H1 (cell line): ENCODE results near the gene COPS7A. TPM values are rescaled to one million over a fixed set of nuclear protein-coding genes. Genes with fewer than 3 reads are reported as not detected.

Source experiments
- CTCF ChIA-PET: fragments of 300-600 bp; sonication (Branson Sonifier 250); formaldehyde crosslinking; loops from one replicate; lab custom pipeline; 2021; ENCODE audit not compliant: partially characterized antibody; lab: Charles Lee
- POLR2A ChIA-PET: fragments of 300-600 bp; sonication (Branson Sonifier 250); formaldehyde crosslinking; loops from one replicate; lab custom pipeline; 2021; ENCODE audit warnings: inconsistent platforms; ENCODE audit not compliant: partially characterized antibody; lab: Charles Lee
- DNase-seq, 2 experiments: peaks; one replicate each; pipeline versions ENCODE4 v3.0.0 to v3.0.0-alpha.2; 2010 to 2022; ENCODE audit warnings: low spot score in 2 of 2, low read depth in 1 of 2, mixed read lengths in 1 of 2
- FAIRE-seq: peaks from 2 replicates; lab custom pipeline; 2011; peaks lifted over from hg19 to GRCh38; lab: Jason Lieb, UNC
- H2AFZ ChIP-seq: 2 replicates; pipeline ENCODE4 v1.8.1; 2012; ENCODE audit warnings: low read length, inconsistent platforms
- H2AK5ac ChIP-seq: 2 replicates; pipeline ENCODE4 v1.6.1; 2013; ENCODE audit warnings: low read depth, low read length
- H2BK120ac ChIP-seq: replicated peaks from 2 replicates; pipeline ENCODE3; 2013; ENCODE audit warnings: low read depth, low read length, inconsistent platforms
- H2BK12ac ChIP-seq: 2 replicates; pipeline ENCODE4 v1.6.1; 2013; ENCODE audit warnings: low read depth, low read length
- H2BK15ac ChIP-seq: 2 replicates; pipeline ENCODE4 v1.6.1; 2013; ENCODE audit warnings: low read length
- H2BK20ac ChIP-seq: 2 replicates; pipeline ENCODE4 v1.6.1; 2013; ENCODE audit warnings: low read length
- H2BK5ac ChIP-seq: 2 replicates; pipeline ENCODE4 v1.6.1; 2013; ENCODE audit warnings: low read depth, low read length
- H3K14ac ChIP-seq: 2 replicates; pipeline ENCODE4 v1.6.1; 2013; ENCODE audit warnings: inconsistent platforms; ENCODE audit not compliant: insufficient read length
- H3K18ac ChIP-seq: 2 replicates; pipeline ENCODE4 v1.6.1; 2013; ENCODE audit warnings: low read length; ENCODE audit errors: extremely low read depth
- H3K23ac ChIP-seq: 2 replicates; pipeline ENCODE4 v1.6.1; 2013; ENCODE audit warnings: inconsistent platforms; ENCODE audit not compliant: insufficient read length
- H3K23me2 ChIP-seq: 2 replicates; pipeline ENCODE4 v1.6.1; 2013; ENCODE audit warnings: low read depth, low read length
- H3K27ac ChIP-seq: 2 replicates; pipeline ENCODE4 v1.6.1; 2011; ENCODE audit warnings: low read depth, low read length, inconsistent platforms
- H3K27me3 ChIP-seq, 4 experiments: replicated peaks in 1 of 4; 1 replicate in 1 of 4; 2 replicates in 3 of 4; pipeline versions ENCODE4 v1.6.1 to v1.8.1; 2011 to 2013; ENCODE audit warnings: low read length in 3 of 4, mild to moderate bottlenecking in 3 of 4, inconsistent platforms in 2 of 4, mixed read lengths in 2 of 4, moderate library complexity in 1 of 4; ENCODE audit not compliant: control insufficient read depth in 3 of 4, insufficient read depth in 3 of 4; ENCODE audit errors: extremely low read depth in 1 of 4
- H3K36me3 ChIP-seq, 4 experiments: 2 replicates each; pipeline versions ENCODE4 v1.6.1 to v1.8.1; 2011 to 2013; ENCODE audit warnings: mild to moderate bottlenecking in 4 of 4, low read length in 3 of 4, moderate library complexity in 2 of 4, control low read depth in 1 of 4, inconsistent platforms in 1 of 4; ENCODE audit not compliant: insufficient read depth in 4 of 4, control insufficient read depth in 2 of 4
- H3K4ac ChIP-seq: replicated peaks from 2 replicates; pipeline ENCODE3; 2013; ENCODE audit warnings: low read length, low read depth, mixed read lengths, inconsistent platforms; ENCODE audit not compliant: insufficient read length
- H3K4me1 ChIP-seq, 4 experiments: replicated peaks in 1 of 4; 1 replicate in 1 of 4; 2 replicates in 3 of 4; pipeline versions ENCODE4 v1.6.1 to v1.8.1; 2011 to 2013; ENCODE audit warnings: low read length in 3 of 4, inconsistent platforms in 2 of 4, mixed read lengths in 1 of 4; ENCODE audit not compliant: insufficient read depth in 4 of 4, control insufficient read depth in 3 of 4
- H3K4me2 ChIP-seq, 2 experiments: 2 replicates each; pipeline versions ENCODE4 v1.6.1 to v1.8.1; 2011 to 2013; ENCODE audit warnings: low read depth in 2 of 2, low read length in 2 of 2, control low read depth in 1 of 2, inconsistent platforms in 1 of 2, mild to moderate bottlenecking in 1 of 2; ENCODE audit not compliant: insufficient read depth in 1 of 2
- H3K4me3 ChIP-seq, 4 experiments: fragments of 200-600, 300-600 bp in 1 of 4; sonication (generic), shearing (Covaris generic), sonication (Bioruptor Twin) in 1 of 4; 2 replicates each; pipeline versions ENCODE4 v1.5.1 to v1.8.1; 2011 to 2016; ENCODE audit warnings: low read length in 4 of 4, low read depth in 3 of 4, control low read depth in 2 of 4, inconsistent platforms in 2 of 4, mild to moderate bottlenecking in 2 of 4, mixed read lengths in 1 of 4, moderate library complexity in 1 of 4; ENCODE audit not compliant: insufficient read depth in 2 of 4; ENCODE audit errors: extremely low read depth in 1 of 4
- H3K56ac ChIP-seq: replicated peaks from 2 replicates; pipeline ENCODE3; 2013; ENCODE audit warnings: low read depth, mild to moderate bottlenecking, mixed read lengths, low read length, inconsistent platforms; ENCODE audit not compliant: insufficient read length
- H3K79me1 ChIP-seq: 2 replicates; pipeline ENCODE4 v1.6.1; 2013; ENCODE audit warnings: low read depth, low read length, control low read depth
- H3K79me2 ChIP-seq, 2 experiments: 2 replicates each; pipeline versions ENCODE4 v1.6.1 to v1.8.1; 2012 to 2013; ENCODE audit warnings: low read length in 2 of 2, mild to moderate bottlenecking in 2 of 2, inconsistent platforms in 1 of 2; ENCODE audit not compliant: insufficient read depth in 2 of 2, control insufficient read depth in 1 of 2
- H3K9ac ChIP-seq, 4 experiments: replicated peaks in 1 of 4; 1 replicate in 1 of 4; 2 replicates in 3 of 4; pipeline versions ENCODE4 v1.6.1 to v1.8.1; 2011 to 2013; ENCODE audit warnings: low read depth in 3 of 4, low read length in 3 of 4, control low read depth in 2 of 4, mild to moderate bottlenecking in 2 of 4, moderate library complexity in 2 of 4, inconsistent platforms in 1 of 4; ENCODE audit errors: extremely low read depth in 1 of 4
- H3K9me3 ChIP-seq, 2 experiments: 2 replicates each; pipeline versions ENCODE4 v1.6.1 to v1.8.1; 2012 to 2013; ENCODE audit warnings: mild to moderate bottlenecking in 2 of 2, moderate library complexity in 2 of 2, control low read depth in 1 of 2, inconsistent platforms in 1 of 2, low read depth in 1 of 2, low read length in 1 of 2, mixed read lengths in 1 of 2; ENCODE audit not compliant: insufficient read depth in 2 of 2
- H4K20me1 ChIP-seq, 2 experiments: replicated peaks in 1 of 2; 2 replicates each; pipeline versions ENCODE3 to v1.8.1; 2011 to 2013; ENCODE audit warnings: inconsistent platforms in 2 of 2, low read length in 2 of 2, mild to moderate bottlenecking in 1 of 2; ENCODE audit not compliant: insufficient read depth in 2 of 2, control insufficient read depth in 1 of 2
- H4K5ac ChIP-seq: 2 replicates; pipeline ENCODE4 v1.6.1; 2013; ENCODE audit warnings: low read length, low read depth, mixed read lengths, inconsistent platforms; ENCODE audit not compliant: insufficient read length
- H4K8ac ChIP-seq: 2 replicates; pipeline ENCODE4 v1.8.0; 2013; ENCODE audit warnings: mild to moderate bottlenecking, moderate library complexity, low read length, inconsistent platforms; ENCODE audit not compliant: insufficient read depth; ENCODE audit errors: extremely low read depth
- H4K91ac ChIP-seq: replicated peaks from 2 replicates; pipeline ENCODE3; 2013; ENCODE audit warnings: low read length, mixed read lengths, inconsistent platforms; ENCODE audit not compliant: insufficient read length
- FOSL1 ChIP-seq: IDR thresholded peaks from 2 replicates; pipeline ENCODE4 v1.6.1; 2011; ENCODE audit warnings: mild to moderate bottlenecking, low read depth, low read length, moderate library complexity; ENCODE audit not compliant: insufficient read depth
- GTF2F1 ChIP-seq: IDR thresholded peaks from 2 replicates; pipeline ENCODE4 v1.6.1; 2012; ENCODE audit warnings: low read depth, low read length, improper control_type of control experiment, borderline replicate concordance
- WGBS, 2 experiments: shearing (Covaris generic) in 1 of 2; methylation state at CpG; one replicate each; pipeline versions ENCODE4 v1.1.6 to v1.1.7; 2013 to 2015; ENCODE audit warnings: low lambda C conversion rate in 2 of 2, mixed read lengths in 2 of 2, inconsistent platforms in 1 of 2, low coverage in 1 of 2, missing lambda C conversion rate in 1 of 2; ENCODE audit not compliant: insufficient replicate concordance in 2 of 2, insufficient coverage in 1 of 2, insufficient read length in 1 of 2; ENCODE audit errors: extremely low coverage in 1 of 2, missing lambda C conversion rate in 1 of 2; 5-methylcytosine and 5-hydroxymethylcytosine counted together
- polyA plus RNA-seq, 7 experiments: library from polyadenylated mRNA; depleted of rRNA in 3 of 7; stranded (reverse) in 5 of 7; unstranded in 2 of 7; fragments of >200 nt in 5 of 7; fragments of 200-250 nt in 2 of 7; gene quantifications; 1 replicate in 5 of 7; 2 replicates in 1 of 7; 4 replicates in 1 of 7; pipeline versions ENCODE4 v1.2.1 to v1.2.3, GENCODE V29; 2011 to 2013; ENCODE audit warnings: missing spikeins in 2 of 7, mixed read lengths in 2 of 7
- total RNA-seq: library from RNA; stranded (reverse); fragmentation: NEBNext Ultra II Directional; extraction: Animal tissue kit (Norgen Biotek cat#: 25700); gene quantifications from 2 replicates; pipeline ENCODE4 v1.2.1, GENCODE V29; 2021

COPS7A gene
- total and polyA plus RNA-seq, 2 of the 8 experiments (the other 6 are each of a cell fraction or from before 2014, with no cell fraction given), result 44.5 to 95.9 TPM

DNA sequence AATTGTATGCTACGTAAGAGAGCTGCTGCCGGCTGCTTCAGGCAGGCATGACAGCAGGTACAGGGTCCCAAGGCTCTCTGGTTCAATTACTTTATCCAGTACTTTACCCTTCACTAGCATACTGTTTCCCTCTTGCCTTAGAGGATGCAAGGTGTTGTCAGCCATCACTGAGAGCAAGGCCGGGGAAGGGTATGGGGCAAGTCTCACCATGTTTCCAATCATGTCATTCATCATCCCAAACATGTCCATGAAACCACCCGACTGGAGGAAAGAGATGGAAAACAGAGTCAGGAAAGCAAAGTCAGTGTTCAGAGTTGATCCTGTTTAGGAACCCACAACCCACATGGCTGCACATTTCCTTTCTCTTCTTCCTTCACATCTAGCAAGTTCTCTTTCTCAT, 26.7 kb downstream of the COPS7A start:
- FAIRE-seq (no peak), DNase-seq (no peak)
- Histone ChIP-seq H4K5ac (no peak overlapping the region), H2AFZ (no peak overlapping the region), H2BK5ac (no peak overlapping the region), H2BK12ac (no peak overlapping the region), H2AK5ac (no peak overlapping the region), H3K4ac (no peak overlapping the region), H3K9me3 (no peaks in the 10 kb centered on the region; a peak in 1 of 4 replicates), H3K4me1 (peaks cover 0 to 4% (median 3%) of the 10 kb centered on the region in 4 experiments; a peak in 5 of 7 replicates), H3K18ac (no peak overlapping the region), H3K36me3 (peaks cover 28 to 64% (median 50%) of the 10 kb centered on the region in 4 experiments), H3K79me2 (peaks cover 0 to 14% of the 10 kb centered on the region in 2 experiments; a peak in 2 of 4 replicates), H3K27ac (no peak overlapping the region), H4K20me1 (peaks cover 2 to 13% of the 10 kb centered on the region in 2 experiments), H3K23me2 (peaks cover 10% of the 10 kb centered on the region), H3K9ac (no peak overlapping the region), H4K8ac (no peak overlapping the region), H3K79me1 (peaks cover 7% of the 10 kb centered on the region; the same call in 1 of the 2 replicates), H4K91ac (no peak overlapping the region), H2BK120ac (no peak overlapping the region), H2BK20ac (no peak overlapping the region), H3K23ac (no peak overlapping the region), H3K4me2 (no peak overlapping the region), H3K14ac (no peak overlapping the region), H2BK15ac (no peak overlapping the region), H3K56ac (no peak overlapping the region), H3K4me3 (no peak overlapping the region), H3K27me3 (no peaks in the 10 kb centered on the region)
- ChIA-PET POLR2A (no interaction called here), CTCF (interaction anchor here (1.2 to 16.3 kb wide), 2 partner anchors 24 to 130 kb away, joined by 3 to 427 read pairs; partner anchors contain the start of genes LAG3 and PTMS)
- 95% methylated on average over 4 of the region's 4 CpGs; no CpG with 5 or more reads in 1 of the 2 experiments for WGBS, 2 experiments
- no peak for TF ChIP-seq GTF2F1
- no peak for TF ChIP-seq FOSL1
